Measurements from ENCODE around the gene RNF14. TPM values are rescaled to one million over a fixed set of nuclear protein-coding genes. Genes with fewer than 3 reads are reported as not detected.

RNF14 gene
- total and polyA plus RNA-seq, 9 of the 15 experiments (the other 6 are each of a cell fraction or from before 2014, with no cell fraction given) = 36.3 to 140 (median 75.1) TPM

DNA sequence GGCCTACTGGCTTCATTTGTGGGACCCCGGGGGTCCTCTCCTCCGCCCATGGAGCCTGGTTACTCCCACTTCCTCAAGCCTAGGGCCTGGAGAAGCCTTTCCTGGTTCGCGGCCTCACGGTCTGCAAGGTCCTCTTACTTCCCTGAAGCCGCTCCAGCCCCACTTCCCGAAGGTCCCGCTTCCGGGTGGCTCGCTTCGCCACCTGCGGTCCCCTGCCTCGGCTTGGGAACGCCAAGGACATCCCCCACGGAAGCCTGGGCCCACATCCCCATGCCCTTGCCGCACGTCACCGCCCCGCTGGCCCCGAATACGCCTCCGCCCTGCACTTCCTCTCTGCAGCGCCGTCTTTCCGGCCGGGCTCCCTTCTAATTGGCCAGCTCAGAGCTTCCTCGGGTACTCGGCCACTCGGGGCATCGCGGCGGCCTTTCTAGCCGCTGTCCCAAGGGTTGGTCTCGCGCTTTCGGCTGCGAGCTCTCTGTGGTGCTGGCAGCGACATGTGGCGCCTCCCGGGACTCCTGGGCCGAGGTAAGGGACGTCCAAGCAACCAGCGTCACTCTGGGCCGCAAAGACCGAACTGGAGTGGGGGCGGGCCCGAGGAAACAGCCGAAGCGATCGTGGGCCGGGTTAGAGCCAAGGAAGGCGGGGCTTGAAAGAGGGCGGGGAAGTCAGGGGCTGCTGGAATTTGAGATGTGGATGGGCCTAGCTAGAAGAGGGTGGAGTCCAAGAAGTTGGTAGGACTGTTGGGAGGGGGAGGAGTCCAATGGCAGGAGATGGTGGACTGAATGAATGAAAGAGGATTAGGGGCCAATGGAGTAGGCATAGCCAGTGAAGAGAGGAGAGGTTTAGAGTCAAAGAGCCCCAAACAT, 45.2 kb upstream of the RNF14 start, which contains the start of gene DELE1:
Gene DELE1, plus strand, starts transcription at position 424 of the 866 bp plus-strand sequence. Its CDS starts 71 bp downstream, at position 495.
- Histone ChIP-seq H3K36me3 (ENCODE audit: control insufficient read depth, insufficient read depth, low read length) (peaks cover 35% of the 10 kb centered on the region), H3K79me2 (ENCODE audit: control insufficient read depth, insufficient read depth, low read length) (peaks cover 21% of the 10 kb centered on the region), H3K9me3 (replicated peaks; ENCODE audit: control insufficient read depth, insufficient read depth, low read depth, low read length) (no peaks in the 10 kb centered on the region), H3K4me3 (peak within 1 kb of the TSS; percentile 76), H3K4me2 (ENCODE audit: insufficient read depth, low read length) (peak within 1 kb of the TSS; percentile 90), H3K9ac (ENCODE audit: insufficient read depth in 1 of 2, low read depth in 2 of 2, low read length in 2 of 2) (peak within 1 kb of the TSS; percentile 83 to 99), H3K4me1 (replicated peaks in 1 of 2; ENCODE audit: control insufficient read depth in 2 of 2, insufficient read depth in 2 of 2, low read length in 2 of 2) (peaks cover 20 to 26% of the 10 kb centered on the region in 2 experiments; a peak in 4 of 5 replicates), H3K27me3 (ENCODE audit: control insufficient read depth in 2 of 2, insufficient read depth in 2 of 2, low read length in 2 of 2) (no peaks in the 10 kb centered on the region), H3K27ac (ENCODE audit: extremely low read depth, low read depth, low read length) (peak within 1 kb of the TSS; percentile 91), H2AFZ (ENCODE audit: low read depth, low read length) (peak within 1 kb of the TSS; percentile 98), H4K20me1 (replicated peaks; ENCODE audit: control insufficient read depth, insufficient read depth, low read length) (no peaks in the 10 kb centered on the region), H3K9me1 (ENCODE audit: control insufficient read depth, insufficient read depth, low read length) (peaks cover 4% of the 10 kb centered on the region)
- FAIRE-seq = peak; percentile 98
- ChIA-PET POLR2A (interaction anchor here (0.6 to 2.2 kb wide), 16 partner anchors 9 to 290 kb away, joined by 3 to 10 read pairs (median 4); partner anchors contain the start of gene RNF14), CTCF (ENCODE audit: low intra/inter-chr PET ratio) (interaction anchor here (0.6 kb wide), 1 partner anchor 256 kb away, joined by 3 read pairs; no protein-coding TSS in a partner anchor)
- peak; percentile 98 for ATAC-seq
- peak; percentile 94 to 96 (median 94) for DNase-seq (ENCODE audit: extremely low read depth in 1 of 4, low spot score in 3 of 4)
- intact Hi-C loops (cut with micrococcal nuclease) (loop anchor here (2.0 kb wide), 1 partner anchor 75 kb away; no protein-coding TSS in a partner anchor), in situ Hi-C loops (cut with MboI) (no loop called here)
- under 1% methylated on average over 53 of the region's 53 CpGs for WGBS (ENCODE audit: insufficient coverage, low coverage, missing lambda C conversion rate)
- TSS peak; percentile 94 for BruUV-seq (replicated peaks)
- TF ChIP-seq CREBBP (IDR thresholded peaks at IDR 0.05; ENCODE audit: low read depth, low read length) (no peak), ZNF436 (CRISPR knock-in tag; IDR thresholded peaks at IDR 0.05) (no peak), GTF2B (IDR thresholded peaks at IDR 0.05; ENCODE audit: extremely low read depth, insufficient read length) (no peak), RNF219 (CRISPR knock-in tag; IDR thresholded peaks at IDR 0.05) (0 out of 2 replicates have a peak, but pooled peaks have one; percentile 56), NBN (IDR thresholded peaks at IDR 0.05; ENCODE audit: low read depth) (peak; percentile 49; the same call in 1 of the 2 replicates), SMAD3 (CRISPR knock-in tag; conservative IDR thresholded peaks at IDR 0.05) (no peak), MTA3 (IDR thresholded peaks at IDR 0.05; ENCODE audit: borderline replicate concordance) (peak; percentile 66; the same call in 1 of the 2 replicates), HMG20B (CRISPR knock-in tag; IDR thresholded peaks at IDR 0.05) (no peak), ATF7 (IDR thresholded peaks at IDR 0.05) (peak; percentile 77; the same call in 1 of the 2 replicates), HSF4 (CRISPR knock-in tag; IDR thresholded peaks at IDR 0.05; ENCODE audit: borderline replicate concordance) (no peak), PATZ1 (CRISPR knock-in tag; IDR thresholded peaks at IDR 0.05; ENCODE audit: borderline replicate concordance) (no peak), SMARCB1 (IDR thresholded peaks at IDR 0.05; ENCODE audit: insufficient read length, low read depth) (no peak), MAZ (CRISPR knock-in tag; conservative IDR thresholded peaks at IDR 0.05 in 1 of 2, IDR thresholded peaks at IDR 0.05 in 1 of 2) (peak; percentile 71 to 73)
- TF ChIP-seq, protein P1, sequence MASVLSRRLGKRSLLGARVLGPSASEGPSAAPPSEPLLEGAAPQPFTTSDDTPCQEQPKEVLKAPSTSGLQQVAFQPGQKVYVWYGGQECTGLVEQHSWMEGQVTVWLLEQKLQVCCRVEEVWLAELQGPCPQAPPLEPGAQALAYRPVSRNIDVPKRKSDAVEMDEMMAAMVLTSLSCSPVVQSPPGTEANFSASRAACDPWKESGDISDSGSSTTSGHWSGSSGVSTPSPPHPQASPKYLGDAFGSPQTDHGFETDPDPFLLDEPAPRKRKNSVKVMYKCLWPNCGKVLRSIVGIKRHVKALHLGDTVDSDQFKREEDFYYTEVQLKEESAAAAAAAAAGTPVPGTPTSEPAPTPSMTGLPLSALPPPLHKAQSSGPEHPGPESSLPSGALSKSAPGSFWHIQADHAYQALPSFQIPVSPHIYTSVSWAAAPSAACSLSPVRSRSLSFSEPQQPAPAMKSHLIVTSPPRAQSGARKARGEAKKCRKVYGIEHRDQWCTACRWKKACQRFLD (CRISPR knock-in tag; IDR thresholded peaks at IDR 0.05) = 0 out of 2 replicates have a peak, but pooled peaks have one; percentile 47

Data from K562 (cell line).